HG02588 (cell line): ENCODE measurements around the gene CHSY3.

ENCODE experiments used
- ATAC-seq: cut with Tn5 transposase; IDR thresholded peaks from one replicate; pipeline ENCODE4 v1.9.1; 2021; ENCODE audit warnings: mild to moderate bottlenecking, moderate library complexity; ENCODE audit not compliant: unreplicated experiment

Gene CHSY3

GRCh38 chr5:130078661-130079060 is 174.4 kb downstream of the CHSY3 start:
- no peak for ATAC-seq

GRCh38 chr5:130090569-130091270 is 186.5 kb downstream of the CHSY3 start:
- no peak for ATAC-seq

- no peak for ATAC-seq
Measured at GRCh38 chr5:130092991-130093390, 188.7 kb downstream of the CHSY3 start.

GRCh38 chr5:130096483-130096882 is 192.2 kb downstream of the CHSY3 start:
- ATAC-seq = no peak

GRCh38 chr5:130099008-130099407 is 194.7 kb downstream of the CHSY3 start:
- no peak for ATAC-seq

GRCh38 chr5:130102375-130102774 is 198.1 kb downstream of the CHSY3 start:
- peak; percentile 51 for ATAC-seq

GRCh38 chr5:130102960-130103359 is 198.7 kb downstream of the CHSY3 start:
- no peak for ATAC-seq

GRCh38 chr5:130104895-130105688 is 200.8 kb downstream of the CHSY3 start:
- no peak for ATAC-seq

- no peak for ATAC-seq
Measured at GRCh38 chr5:130106480-130106879, 202.2 kb downstream of the CHSY3 start.

GRCh38 chr5:130109152-130109551 is 204.9 kb downstream of the CHSY3 start:
- ATAC-seq = peak; percentile 50

GRCh38 chr5:130110328-130110727 is 206.1 kb downstream of the CHSY3 start:
- ATAC-seq = no peak

- ATAC-seq = no peak
Measured at GRCh38 chr5:130111746-130112145, 207.5 kb downstream of the CHSY3 start.

- peak; percentile 84 for ATAC-seq
Measured at GRCh38 chr5:130112246-130112645, 208.0 kb downstream of the CHSY3 start.

- no peak for ATAC-seq
Measured at GRCh38 chr5:130115686-130116085, 211.4 kb downstream of the CHSY3 start.

GRCh38 chr5:130116462-130116861 is 212.2 kb downstream of the CHSY3 start:
- no peak for ATAC-seq

GRCh38 chr5:130116972-130117371 is 212.7 kb downstream of the CHSY3 start:
- no peak for ATAC-seq

- ATAC-seq = no peak
Measured at GRCh38 chr5:130126746-130127145, 222.5 kb downstream of the CHSY3 start.

GRCh38 chr5:130135506-130135905 is 231.2 kb downstream of the CHSY3 start:
- ATAC-seq = no peak

GRCh38 chr5:130136300-130136699 is 232.0 kb downstream of the CHSY3 start:
- no peak for ATAC-seq

- no peak for ATAC-seq
Measured at GRCh38 chr5:130137681-130138080, 233.4 kb downstream of the CHSY3 start.

- no peak for ATAC-seq
Measured at GRCh38 chr5:130138406-130139045, 234.3 kb downstream of the CHSY3 start.
